Esophagus squamous epithelium (tissue), 4 donors: ENCODE measurements around the gene ACP4.

Source experiments
- CTCF ChIP-seq, 6 experiments: fragments of 450-650 bp in 4 of 6; fragments of 200-600 bp in 2 of 6; sonication (generic) in 2 of 6; IDR thresholded peaks; one replicate each; pipeline ENCODE4 v1.5.1; 2016 to 2019; ENCODE audit warnings: antibody characterized with exemption in 6 of 6, mild to moderate bottlenecking in 4 of 6, moderate library complexity in 4 of 6
- POLR2A ChIP-seq, 4 donors: fragments of 450-650 bp; IDR thresholded peaks; one replicate each; pipeline ENCODE4 v1.6.1; 2017; ENCODE audit warnings: antibody characterized with exemption in 4 of 4, mild to moderate bottlenecking in 4 of 4, moderate library complexity in 3 of 4

GRCh38 chr19:50833802-50834167, 43.6 kb downstream of the ACP4 start:
- TF ChIP-seq CTCF (IDR thresholded peaks at IDR 0.05) (no peak), POLR2A (IDR thresholded peaks at IDR 0.05) (no peak)
